Gastrocnemius medialis (tissue), 4 donors: ENCODE data around the gene ZC3H12A. TPM values are rescaled to one million over a fixed set of nuclear protein-coding genes. Genes with fewer than 3 reads are reported as not detected.
"Not testable (repeated sequence)": the region's sequence is repeated elsewhere in the genome, so short reads cannot be mapped to it uniquely, and the experiment has no call there.

Experiments
- ATAC-seq, 2 donors: fragments of 150-250 bp; one replicate each; pipeline ENCODE4 v1.9.1; 2016
- DNase-seq, 2 donors: peaks; one replicate each; pipeline ENCODE4 v3.0.0-alpha.2; 2019
- H3K27ac ChIP-seq, 4 donors: fragments of 200-600 bp; sonication (generic); 1 replicate in 1 of 4; 2 replicates in 3 of 4; pipeline ENCODE4 v1.5.1; 2016 to 2018; ENCODE audit warnings: mild to moderate bottlenecking in 2 of 4, moderate library complexity in 1 of 4
- H3K27me3 ChIP-seq, 3 donors: fragments of 200-600 bp; sonication (generic) in 2 of 3; 1 replicate in 1 of 3; 2 replicates in 2 of 3; pipeline versions ENCODE4 v1.5.1 to v1.6.0; 2016 to 2019; ENCODE audit warnings: mild to moderate bottlenecking in 1 of 3, moderate library complexity in 1 of 3
- H3K36me3 ChIP-seq, 2 donors: fragments of 200-600 bp; sonication (generic) in 1 of 2; one replicate each; pipeline ENCODE4 v1.5.1; 2017 to 2018
- H3K4me1 ChIP-seq, 2 donors: fragments of 200-600 bp; sonication (generic) in 1 of 2; one replicate each; pipeline ENCODE4 v1.5.1; 2016 to 2017; ENCODE audit warnings: mild to moderate bottlenecking in 2 of 2
- H3K4me3 ChIP-seq, 4 donors: fragments of 200-600 bp; sonication (generic) in 3 of 4; 1 replicate in 1 of 4; 2 replicates in 3 of 4; pipeline ENCODE4 v1.5.1; 2016 to 2019; ENCODE audit warnings: mild to moderate bottlenecking in 2 of 4
- H3K9me3 ChIP-seq, 3 donors: fragments of 200-600 bp; sonication (generic) in 2 of 3; 1 replicate in 1 of 3; 2 replicates in 2 of 3; pipeline ENCODE4 v1.5.1; 2016 to 2019
- CTCF ChIP-seq, 5 experiments: fragments of 450-650 bp in 3 of 5; fragments of 200-600 bp in 2 of 5; sonication (generic) in 2 of 5; IDR thresholded peaks in 4 of 5; conservative IDR thresholded peaks in 1 of 5; 1 replicate in 4 of 5; 2 replicates in 1 of 5; pipeline ENCODE4 v1.5.1; 2016 to 2019; ENCODE audit warnings: antibody characterized with exemption in 5 of 5, mild to moderate bottlenecking in 3 of 5, moderate library complexity in 3 of 5
- POLR2A ChIP-seq, 2 donors: fragments of 450-650 bp; IDR thresholded peaks; one replicate each; pipeline ENCODE4 v1.6.1; 2017; ENCODE audit warnings: antibody characterized with exemption in 2 of 2, mild to moderate bottlenecking in 2 of 2, moderate library complexity in 2 of 2
- in situ Hi-C, 4 donors: fragments of 200-750 bp; cut with MboI; loops; one replicate each; pipeline versions ENCODE4 v1.15.0 to v1.8.0; 2017; ENCODE audit warnings: low sequenced_read_pairs in 4 of 4
- intact Hi-C: fragments of 100-400 bp; cut with DNase I; formaldehyde crosslinking; loops from one replicate; pipeline ENCODE4 v1.15.1; 2023; ENCODE audit warnings: low total_unique reads
- total RNA-seq, 4 donors: library from RNA; depleted of rRNA; stranded (reverse); fragments of >200 nt; gene quantifications; one replicate each; pipeline versions ENCODE4 v1.1.0 to v1.2.3, GENCODE V29; 2016

Gene ZC3H12A
- total RNA-seq, 4 donors from 2014 or later = 5.3 to 27.1 (median 8.6) TPM

GRCh38 chr1:37514350-37515184, 40.2 kb downstream of the ZC3H12A start, which contains the start of gene MEAF6:
MEAF6 (minus strand) TSS chr1:37514766; CDS start chr1:37514746, 20 bp downstream.
- H3K4me3 ChIP-seq = peak within 1 kb of the TSS; percentile 62 to 96 (median 70)
- TF ChIP-seq CTCF (IDR thresholded peaks at IDR 0.05 in 4 of 5, conservative IDR thresholded peaks at IDR 0.05 in 1 of 5) (peak; percentile 70 to 94 (median 87)), POLR2A (IDR thresholded peaks at IDR 0.05) (peak; percentile 66 to 74)
- in situ Hi-C loops (no loop called here), intact Hi-C loops (loop anchor here (1.0 to 5.0 kb wide), 3 partner anchors 20 to 178 kb away; partner anchors contain the start of genes CDCA8 and SNIP1)
- H3K36me3 ChIP-seq = peaks cover 0 to 15% of the 10 kb centered on the region in 2 donors
- H3K4me1 ChIP-seq = peaks cover 11 to 14% of the 10 kb centered on the region in 2 donors
- no peaks in the 10 kb centered on the region for H3K9me3 ChIP-seq
- peak within 1 kb of the TSS; percentile 86 to 96 (median 91) for H3K27ac ChIP-seq
- no peaks in the 10 kb centered on the region for H3K27me3 ChIP-seq
- ATAC-seq (peak; percentile 96 to 97), DNase-seq (peak; percentile 61 to 73)

GRCh38 chr1:37515185-37516034, 41.0 kb downstream of the ZC3H12A start:
- ATAC-seq (no peak), DNase-seq (no peak)
- Histone ChIP-seq H3K4me3 (peak overlapping the region; percentile 62 to 96 (median 70)), H3K4me1 (peaks cover 11 to 14% of the 10 kb centered on the region in 2 donors), H3K36me3 (peaks cover 0 to 12% of the 10 kb centered on the region in 2 donors), H3K27ac (peak overlapping the region; percentile 86 to 96 (median 91)), H3K27me3 (no peaks in the 10 kb centered on the region), H3K9me3 (no peaks in the 10 kb centered on the region)
- TF ChIP-seq POLR2A (IDR thresholded peaks at IDR 0.05) (no peak), CTCF (IDR thresholded peaks at IDR 0.05 in 4 of 5, conservative IDR thresholded peaks at IDR 0.05 in 1 of 5) (no peak)
- in situ Hi-C loops = no loop called here
- intact Hi-C loops = loop anchor here (2.0 kb wide), 1 partner anchor 19 kb away; no protein-coding TSS in a partner anchor

- intact Hi-C loops (no loop called here), in situ Hi-C loops (no loop called here)
- Histone ChIP-seq H3K27ac (no peak overlapping the region), H3K27me3 (no peaks in the 10 kb centered on the region), H3K4me3 (no peak overlapping the region), H3K9me3 (no peaks in the 10 kb centered on the region), H3K36me3 (peaks cover 0 to 3% of the 10 kb centered on the region in 2 donors), H3K4me1 (peaks cover 11 to 12% of the 10 kb centered on the region in 2 donors)
- no peak for TF ChIP-seq CTCF (IDR thresholded peaks at IDR 0.05 in 4 of 5, conservative IDR thresholded peaks at IDR 0.05 in 1 of 5)
- TF ChIP-seq POLR2A (IDR thresholded peaks at IDR 0.05) = no peak
- no peak for DNase-seq
- no peak for ATAC-seq
Measured at GRCh38 chr1:37517569-37517968, 43.2 kb downstream of the ZC3H12A start.

GRCh38 chr1:37518241-37518640, 43.9 kb downstream of the ZC3H12A start:
- intact Hi-C loops, DNase-seq, H3K9me3 ChIP-seq, H3K4me1 ChIP-seq, ATAC-seq, H3K36me3 ChIP-seq, H3K4me3 ChIP-seq, in situ Hi-C loops, H3K27me3 ChIP-seq, H3K27ac ChIP-seq: not testable (repeated sequence)

GRCh38 chr1:37518929-37519328, 44.5 kb downstream of the ZC3H12A start:
- H3K9me3 ChIP-seq, H3K36me3 ChIP-seq, H3K27me3 ChIP-seq, H3K4me1 ChIP-seq, H3K4me3 ChIP-seq, ATAC-seq, H3K27ac ChIP-seq, in situ Hi-C loops, DNase-seq, intact Hi-C loops: not testable (repeated sequence)
